MCF 10A (cell line): Measurements from ENCODE around the gene IFT88. TPM values are rescaled to one million over a fixed set of nuclear protein-coding genes. Genes with fewer than 3 reads are reported as not detected.
"Not testable (repeated sequence)": the region's sequence is repeated elsewhere in the genome, so short reads cannot be mapped to it uniquely, and the experiment has no call there.

Source experiments
- BruUV-seq: library from RNA; stranded (reverse); fragments of 400-500 nt; replicated peaks from 2 replicates; lab custom pipeline; 2021; lab: Mats Ljungman, UMichigan
- CTCF ChIA-PET: fragments of 300-600 bp; sonication (Branson Sonifier 250); formaldehyde crosslinking; extraction: SDS; loops from one replicate; lab custom pipeline; 2021; ENCODE audit warnings: antibody characterized with exemption, inconsistent platforms; lab: Yijun Ruan, JAX
- POLR2A ChIA-PET: fragments of 300-600, 350-650 bp; sonication (Branson Sonifier 250); formaldehyde crosslinking; extraction: SDS; loops from one replicate; lab custom pipeline; 2020; ENCODE audit warnings: antibody characterized with exemption, inconsistent platforms; lab: Yijun Ruan, JAX
- DNase-seq: peaks from one replicate; pipeline ENCODE4 v3.0.0-alpha.2; 2018; ENCODE audit not compliant: unreplicated experiment
- H3K27ac Mint-ChIP-seq: one replicate; pipeline ENCODE4 v1.8.0; 2022; ENCODE audit warnings: mild to moderate bottlenecking, low read depth, mixed read lengths; ENCODE audit not compliant: unreplicated experiment
- H3K27me3 Mint-ChIP-seq: one replicate; pipeline ENCODE4 v1.8.0; 2022; ENCODE audit warnings: mixed read lengths; ENCODE audit not compliant: insufficient read depth, unreplicated experiment
- H3K36me3 Mint-ChIP-seq: one replicate; pipeline ENCODE4 v1.8.0; 2022; ENCODE audit warnings: mild to moderate bottlenecking, moderate library complexity, mixed read lengths; ENCODE audit not compliant: insufficient read depth, unreplicated experiment
- H3K4me1 Mint-ChIP-seq: one replicate; pipeline ENCODE4 v1.8.0; 2022; ENCODE audit warnings: mixed read lengths; ENCODE audit not compliant: insufficient read depth, unreplicated experiment
- H3K4me3 Mint-ChIP-seq: one replicate; pipeline ENCODE4 v1.8.0; 2022; ENCODE audit warnings: mild to moderate bottlenecking, moderate library complexity, mixed read lengths; ENCODE audit not compliant: unreplicated experiment
- H3K9me3 Mint-ChIP-seq: one replicate; pipeline ENCODE4 v1.8.0; 2022; ENCODE audit warnings: mixed read lengths; ENCODE audit not compliant: unreplicated experiment
- CTCF ChIP-seq: fragments of 200-600 bp; IDR thresholded peaks from one replicate; pipeline ENCODE4 v1.8.0; 2022; ENCODE audit warnings: antibody characterized with exemption, mild to moderate bottlenecking; ENCODE audit not compliant: unreplicated experiment
- intact Hi-C: fragments of 100-400 bp; cut with micrococcal nuclease; formaldehyde crosslinking; loops from 2 replicates; pipeline ENCODE4 v1.14.1; 2022
- total RNA-seq: library from RNA; stranded (reverse); gene quantifications from 2 replicates; pipeline ENCODE4 v1.2.3, GENCODE V29; 2022

IFT88 gene
- total RNA-seq, 1 experiment from 2014 or later: 19.8 TPM

- ChIA-PET CTCF (interaction anchor here (0.7 kb wide), 1 partner anchor 122 kb away, joined by 3 read pairs; no protein-coding TSS in a partner anchor), POLR2A (no interaction called here)
- H3K4me1 Mint-ChIP-seq: no peaks in the 10 kb centered on the region
- DNase-seq: no peak
- intact Hi-C loops: no loop called here
- no peak overlapping the region for H3K27ac Mint-ChIP-seq
- H3K36me3 Mint-ChIP-seq: peaks cover 8% of the 10 kb centered on the region
- no peak for TF ChIP-seq CTCF
- BruUV-seq: no TSS peak
- no peaks in the 10 kb centered on the region for H3K9me3 Mint-ChIP-seq
- no peak overlapping the region for H3K4me3 Mint-ChIP-seq
- H3K27me3 Mint-ChIP-seq: no peaks in the 10 kb centered on the region
Observed at GRCh38 chr13:20673715-20674114, 106.8 kb downstream of the IFT88 start.

GRCh38 chr13:20676213-20676612 lies 109.3 kb downstream of the IFT88 start:
- no peaks in the 10 kb centered on the region for H3K9me3 Mint-ChIP-seq
- H3K4me3 Mint-ChIP-seq: no peak overlapping the region
- H3K27ac Mint-ChIP-seq: no peak overlapping the region
- no peaks in the 10 kb centered on the region for H3K4me1 Mint-ChIP-seq
- intact Hi-C loops: no loop called here
- CTCF ChIA-PET: interaction anchor here (0.7 kb wide), 1 partner anchor 139 kb away, joined by 3 read pairs; no protein-coding TSS in a partner anchor
- no peak for TF ChIP-seq CTCF
- no peak for DNase-seq
- POLR2A ChIA-PET: no interaction called here
- no TSS peak for BruUV-seq
- no peaks in the 10 kb centered on the region for H3K27me3 Mint-ChIP-seq
- no peaks in the 10 kb centered on the region for H3K36me3 Mint-ChIP-seq

GRCh38 chr13:20678606-20679005 lies 111.6 kb downstream of the IFT88 start:
- not testable (repeated sequence) for BruUV-seq

GRCh38 chr13:20679879-20680278 lies 112.9 kb downstream of the IFT88 start:
- H3K4me3 Mint-ChIP-seq: no peak overlapping the region
- ChIA-PET POLR2A (no interaction called here), CTCF (interaction anchor here (0.6 kb wide), 1 partner anchor 32 kb away, joined by 3 read pairs; no protein-coding TSS in a partner anchor)
- no peaks in the 10 kb centered on the region for H3K27me3 Mint-ChIP-seq
- no TSS peak for BruUV-seq
- H3K27ac Mint-ChIP-seq: no peak overlapping the region
- no peaks in the 10 kb centered on the region for H3K9me3 Mint-ChIP-seq
- no peaks in the 10 kb centered on the region for H3K4me1 Mint-ChIP-seq
- no peak for DNase-seq
- TF ChIP-seq CTCF: no peak
- intact Hi-C loops: no loop called here
- no peaks in the 10 kb centered on the region for H3K36me3 Mint-ChIP-seq

More at GRCh38 chr13:20678606-20679005, 111.6 kb downstream of the IFT88 start:
- DNase-seq, H3K36me3 Mint-ChIP-seq, intact Hi-C loops, H3K27me3 Mint-ChIP-seq, H3K4me3 Mint-ChIP-seq, H3K9me3 Mint-ChIP-seq, H3K27ac Mint-ChIP-seq, H3K4me1 Mint-ChIP-seq: not testable (repeated sequence)
- ChIA-PET CTCF (interaction anchor here (0.7 kb wide), 1 partner anchor 150 kb away, joined by 3 read pairs; no protein-coding TSS in a partner anchor), POLR2A (interaction anchor here (0.7 kb wide), 1 partner anchor 20 kb away, joined by 3 read pairs; no protein-coding TSS in a partner anchor)
